Sigmoid colon (tissue), 7 donors: ENCODE data around the gene MARS1. TPM values are rescaled to one million over a fixed set of nuclear protein-coding genes. Genes with fewer than 3 reads are reported as not detected.

Source experiments
- DNase-seq: peaks from one replicate; pipeline ENCODE4 v3.0.0-alpha.2; 2019
- H3K27ac ChIP-seq, 4 donors: fragments of 200-600 bp; sonication (generic); one replicate each; pipeline ENCODE4 v1.5.1; 2016 to 2019; ENCODE audit warnings: mild to moderate bottlenecking in 1 of 4
- H3K27me3 ChIP-seq, 3 donors: fragments of 200-600 bp; sonication (generic); one replicate each; pipeline ENCODE4 v1.5.1; 2019; ENCODE audit warnings: mild to moderate bottlenecking in 1 of 3
- H3K36me3 ChIP-seq, 4 donors: fragments of 200-600 bp; sonication (generic); one replicate each; pipeline ENCODE4 v1.5.1; 2016 to 2019
- H3K4me1 ChIP-seq, 4 donors: fragments of 200-600 bp; sonication (generic); one replicate each; pipeline ENCODE4 v1.5.1; 2017 to 2019
- H3K4me3 ChIP-seq, 4 donors: fragments of 200-600 bp; sonication (generic); one replicate each; pipeline ENCODE4 v1.5.1; 2017 to 2019; ENCODE audit warnings: mild to moderate bottlenecking in 2 of 4, moderate library complexity in 1 of 4
- H3K9me3 ChIP-seq, 4 donors: fragments of 200-600 bp in 3 of 4; sonication (generic) in 3 of 4; one replicate each; pipeline versions ENCODE4 v1.5.1 to v1.6.1; 2013 to 2019
- EP300 ChIP-seq, 4 donors: sonication (generic); formaldehyde crosslinking; IDR thresholded peaks; one replicate each; pipeline ENCODE4 v1.6.1; 2017; ENCODE audit warnings: antibody characterized with exemption in 4 of 4
- POLR2A ChIP-seq, 2 donors: fragments of 450-650 bp; IDR thresholded peaks; one replicate each; pipeline ENCODE4 v1.6.1; 2016; ENCODE audit warnings: antibody characterized with exemption in 2 of 2, mild to moderate bottlenecking in 2 of 2, moderate library complexity in 2 of 2
- POLR2AphosphoS5 ChIP-seq, 4 donors: sonication (generic); formaldehyde crosslinking; IDR thresholded peaks; one replicate each; pipeline ENCODE4 v1.6.1; 2017; ENCODE audit warnings: antibody characterized with exemption in 4 of 4
- WGBS, 2 donors: extraction: QIAGEN DNeasy Blood & Tissue Kit; methylation state at CpG; one replicate each; pipeline ENCODE4 v1.1.7; 2013; 5-methylcytosine and 5-hydroxymethylcytosine counted together
- intact Hi-C: fragments of 100-400 bp; cut with DNase I; formaldehyde crosslinking; loops from one replicate; pipeline ENCODE4 v1.15.1; 2023
- polyA plus RNA-seq, 3 donors: library from polyadenylated mRNA; stranded (reverse); fragments of 200-250 nt; gene quantifications; one replicate each; pipeline ENCODE4 v1.2.3, GENCODE V29; 2013
- total RNA-seq, 4 donors: library from RNA; depleted of rRNA; stranded (reverse); fragments of >200 nt; gene quantifications; one replicate each; pipeline ENCODE4 v1.1.0, GENCODE V29; 2016
- TF ChIP-seq, protein P1 (sequence below), 4 experiments: fragments of 450-650 bp in 3 of 4; fragments of 200-600 bp in 1 of 4; IDR thresholded peaks; one replicate each; pipeline ENCODE4 v1.5.1; 2016 to 2019; ENCODE audit warnings: antibody characterized with exemption in 4 of 4, mild to moderate bottlenecking in 3 of 4, moderate library complexity in 2 of 4
- donor health status: healthy with polysubstance abuse.
- donor health status: Bipolar disorder and iron deficiency.
- donor health status: healthy.

Gene MARS1
- total and polyA plus RNA-seq, 7 donors, result 22.9 to 86.2 (median 51.5) TPM

DNA sequence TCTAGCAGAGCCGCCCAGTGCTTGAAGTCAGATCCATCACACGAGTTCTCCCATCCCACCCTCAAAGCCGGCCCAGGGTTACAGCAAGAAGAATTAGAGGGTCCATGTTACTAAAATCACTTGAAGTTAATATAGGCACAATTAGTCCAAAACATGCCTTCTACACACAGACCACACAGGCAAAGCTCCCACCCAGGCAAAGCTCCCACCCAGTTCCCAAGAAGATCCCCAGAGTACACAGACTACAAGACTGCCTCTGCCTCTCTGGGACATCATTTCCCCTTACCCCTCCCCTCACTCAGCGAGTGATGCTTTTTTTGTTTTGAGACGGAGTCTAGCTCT is 25.0 kb upstream of the MARS1 start:
- Histone ChIP-seq H3K27ac (peak overlapping the region in 3 of 4 donors; percentile 84 to 91 (median 85)), H3K9me3 (no peaks in the 10 kb centered on the region), H3K36me3 (no peaks in the 10 kb centered on the region), H3K4me1 (peaks cover 8 to 38% (median 27%) of the 10 kb centered on the region in 4 donors), H3K27me3 (peaks cover 0 to 13% (median 0%) of the 10 kb centered on the region in 3 donors), H3K4me3 (peak overlapping the region in 2 of 4 donors; percentile 68 to 71)
- intact Hi-C loops, result loop anchor here (2.0 kb wide), 1 partner anchor 24 kb away; no protein-coding TSS in a partner anchor
- WGBS, 2 donors, result 23 to 27% methylated on average over 5 of the region's 5 CpGs
- DNase-seq, result no peak
- TF ChIP-seq EP300 (IDR thresholded peaks at IDR 0.05), result no peak
- no peak for TF ChIP-seq POLR2A (IDR thresholded peaks at IDR 0.05)
- TF ChIP-seq POLR2AphosphoS5 (IDR thresholded peaks at IDR 0.05), result no peak
- TF ChIP-seq, protein P1, sequence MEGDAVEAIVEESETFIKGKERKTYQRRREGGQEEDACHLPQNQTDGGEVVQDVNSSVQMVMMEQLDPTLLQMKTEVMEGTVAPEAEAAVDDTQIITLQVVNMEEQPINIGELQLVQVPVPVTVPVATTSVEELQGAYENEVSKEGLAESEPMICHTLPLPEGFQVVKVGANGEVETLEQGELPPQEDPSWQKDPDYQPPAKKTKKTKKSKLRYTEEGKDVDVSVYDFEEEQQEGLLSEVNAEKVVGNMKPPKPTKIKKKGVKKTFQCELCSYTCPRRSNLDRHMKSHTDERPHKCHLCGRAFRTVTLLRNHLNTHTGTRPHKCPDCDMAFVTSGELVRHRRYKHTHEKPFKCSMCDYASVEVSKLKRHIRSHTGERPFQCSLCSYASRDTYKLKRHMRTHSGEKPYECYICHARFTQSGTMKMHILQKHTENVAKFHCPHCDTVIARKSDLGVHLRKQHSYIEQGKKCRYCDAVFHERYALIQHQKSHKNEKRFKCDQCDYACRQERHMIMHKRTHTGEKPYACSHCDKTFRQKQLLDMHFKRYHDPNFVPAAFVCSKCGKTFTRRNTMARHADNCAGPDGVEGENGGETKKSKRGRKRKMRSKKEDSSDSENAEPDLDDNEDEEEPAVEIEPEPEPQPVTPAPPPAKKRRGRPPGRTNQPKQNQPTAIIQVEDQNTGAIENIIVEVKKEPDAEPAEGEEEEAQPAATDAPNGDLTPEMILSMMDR (IDR thresholded peaks at IDR 0.05), result no peak

DNA sequence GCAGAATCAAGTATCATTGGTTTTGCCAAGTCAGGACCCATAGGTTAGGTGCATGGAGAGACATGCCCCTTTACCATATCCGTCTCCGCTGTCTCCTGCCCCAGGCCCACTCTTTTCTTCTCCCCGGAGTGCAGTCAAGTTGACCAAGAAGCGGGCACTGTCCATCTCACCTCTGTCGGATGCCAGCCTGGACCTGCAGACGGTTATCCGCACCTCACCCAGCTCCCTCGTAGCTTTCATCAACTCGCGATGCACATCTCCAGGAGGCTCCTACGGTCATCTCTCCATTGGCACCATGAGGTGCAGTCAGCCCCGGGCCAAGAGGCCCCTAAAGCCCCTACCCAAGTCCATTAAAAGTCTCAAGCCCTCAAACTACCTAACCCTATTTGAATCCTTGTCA is 23.3 kb upstream of the MARS1 start:
- intact Hi-C loops, result no loop called here
- peaks cover 5 to 33% (median 24%) of the 10 kb centered on the region in 4 donors for H3K4me1 ChIP-seq
- H3K27ac ChIP-seq, result no peak overlapping the region
- WGBS, 2 donors, result 90 to 94% methylated on average over 12 of the region's 12 CpGs
- H3K27me3 ChIP-seq, result peaks cover 0 to 17% (median 0%) of the 10 kb centered on the region in 3 donors
- H3K9me3 ChIP-seq, result no peaks in the 10 kb centered on the region
- no peak overlapping the region for H3K4me3 ChIP-seq
- no peak for TF ChIP-seq POLR2AphosphoS5 (IDR thresholded peaks at IDR 0.05)
- no peak for TF ChIP-seq EP300 (IDR thresholded peaks at IDR 0.05)
- TF ChIP-seq, protein P1 (IDR thresholded peaks at IDR 0.05), result no peak
- no peak for TF ChIP-seq POLR2A (IDR thresholded peaks at IDR 0.05)
- no peaks in the 10 kb centered on the region for H3K36me3 ChIP-seq
- DNase-seq, result no peak

DNA sequence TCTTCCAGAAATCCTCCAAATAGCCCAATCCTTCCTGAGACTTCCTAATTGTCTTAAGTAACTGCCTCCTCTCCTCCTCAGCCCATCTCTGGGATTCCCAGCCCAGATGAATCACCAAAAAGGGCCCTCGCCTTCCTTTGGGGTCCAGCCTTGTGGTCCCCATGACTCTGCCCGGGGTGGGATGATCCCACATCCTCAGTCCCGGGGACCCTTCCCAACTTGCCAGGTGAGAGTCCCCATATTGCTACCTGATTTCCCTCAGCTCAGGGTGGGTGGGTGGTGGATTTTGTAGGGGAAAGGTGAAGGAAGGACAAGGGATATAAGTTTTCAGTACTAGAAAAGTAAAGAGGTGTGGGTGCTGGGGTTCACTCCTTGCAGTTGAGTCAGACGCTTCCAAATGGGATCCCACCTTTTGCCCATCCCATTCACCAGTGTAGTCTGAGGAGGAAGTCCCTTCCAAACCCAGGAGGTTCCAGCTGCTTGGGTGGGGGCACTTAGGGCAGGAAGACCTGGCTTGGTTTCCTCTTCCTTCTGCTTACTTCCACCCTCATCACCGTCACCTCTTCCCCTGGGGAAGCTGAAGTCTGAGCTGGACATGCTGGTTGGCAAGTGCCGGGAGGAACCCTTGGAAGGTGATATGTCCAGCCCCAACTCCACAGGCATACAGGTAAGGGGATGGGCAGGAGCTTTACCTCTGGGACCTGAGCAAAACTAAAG is 22.7 kb upstream of the MARS1 start:
- DNase-seq, result no peak
- no peak for TF ChIP-seq POLR2A (IDR thresholded peaks at IDR 0.05)
- no peak for TF ChIP-seq EP300 (IDR thresholded peaks at IDR 0.05)
- TF ChIP-seq, protein P1 (IDR thresholded peaks at IDR 0.05), result no peak
- no peak for TF ChIP-seq POLR2AphosphoS5 (IDR thresholded peaks at IDR 0.05)
- no peak overlapping the region for H3K27ac ChIP-seq
- intact Hi-C loops, result no loop called here
- no peaks in the 10 kb centered on the region for H3K9me3 ChIP-seq
- no peak overlapping the region for H3K4me3 ChIP-seq
- H3K36me3 ChIP-seq, result no peaks in the 10 kb centered on the region
- 81 to 83% methylated on average over 6 of the region's 6 CpGs for WGBS, 2 donors
- peaks cover 0 to 23% (median 0%) of the 10 kb centered on the region in 3 donors for H3K27me3 ChIP-seq
- peaks cover 4 to 29% (median 19%) of the 10 kb centered on the region in 4 donors for H3K4me1 ChIP-seq

DNA sequence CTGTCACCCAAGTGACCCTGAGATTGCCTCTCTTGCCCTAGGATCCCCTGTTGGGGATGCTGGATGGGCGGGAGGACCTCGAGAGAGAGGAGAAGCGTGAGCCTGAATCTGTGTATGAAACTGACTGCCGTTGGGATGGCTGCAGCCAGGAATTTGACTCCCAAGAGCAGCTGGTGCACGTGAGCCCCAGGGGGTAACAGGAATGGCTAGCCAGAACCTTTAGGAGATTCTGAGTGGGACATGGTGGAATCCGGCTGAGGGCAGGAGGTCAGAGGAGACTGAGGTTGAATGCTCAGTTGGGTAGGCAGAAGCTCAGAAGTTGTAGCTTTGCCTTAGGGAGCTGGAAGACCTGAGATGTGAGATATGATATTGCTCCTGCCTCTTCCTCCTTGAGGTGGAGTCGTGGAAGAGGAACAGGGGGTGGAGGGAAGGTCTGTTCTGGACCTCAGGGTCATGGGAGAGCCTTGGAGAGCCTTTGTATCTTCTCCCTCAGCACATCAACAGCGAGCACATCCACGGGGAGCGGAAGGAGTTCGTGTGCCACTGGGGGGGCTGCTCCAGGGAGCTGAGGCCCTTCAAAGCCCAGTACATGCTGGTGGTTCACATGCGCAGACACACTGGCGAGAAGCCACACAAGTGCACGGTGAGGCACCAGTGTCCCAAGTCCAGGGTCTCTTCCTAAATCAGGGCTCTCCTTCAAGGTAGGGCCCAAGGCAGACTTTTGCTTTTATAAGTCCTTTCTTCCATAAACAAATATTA is 21.9 kb upstream of the MARS1 start:
- TF ChIP-seq, protein P1 (IDR thresholded peaks at IDR 0.05), result no peak
- TF ChIP-seq EP300 (IDR thresholded peaks at IDR 0.05) (no peak), POLR2A (IDR thresholded peaks at IDR 0.05) (no peak), POLR2AphosphoS5 (IDR thresholded peaks at IDR 0.05) (no peak)
- 74 to 80% methylated on average over 14 of the region's 14 CpGs for WGBS, 2 donors
- intact Hi-C loops, result no loop called here

More for the DNA sequence above, 21.9 kb upstream of the MARS1 start:
- H3K27me3 ChIP-seq, result peaks cover 0 to 23% (median 0%) of the 10 kb centered on the region in 3 donors
- H3K9me3 ChIP-seq, result no peaks in the 10 kb centered on the region
- H3K27ac ChIP-seq, result no peak overlapping the region
- H3K36me3 ChIP-seq, result no peaks in the 10 kb centered on the region
- H3K4me3 ChIP-seq, result no peak overlapping the region
- no peak for DNase-seq
- peaks cover 4 to 21% (median 12%) of the 10 kb centered on the region in 4 donors for H3K4me1 ChIP-seq
